Measurements from ENCODE around the gene KNSTRN.

GRCh38 chr15:40397688-40398412, 15.3 kb downstream of the KNSTRN start:
- TF ChIP-seq CTCF (IDR thresholded peaks at IDR 0.05; ENCODE audit: low read length) (no peak), EZH2phosphoT487 (IDR thresholded peaks at IDR 0.05; ENCODE audit: low read length) (no peak), EZH2 (optimal IDR thresholded peaks at IDR 0.05; ENCODE audit: low read depth, low read length) (no peak)

Data from MM.1S (cell line).